ENCODE data around the gene ASMT. TPM values are rescaled to one million over a fixed set of nuclear protein-coding genes. Genes with fewer than 3 reads are reported as not detected.
"Not testable (repeated sequence)": the region's sequence is repeated elsewhere in the genome, so short reads cannot be mapped to it uniquely, and the experiment has no call there.

ASMT gene
- total RNA-seq, 4 donors from 2014 or later, result not detected

DNA sequence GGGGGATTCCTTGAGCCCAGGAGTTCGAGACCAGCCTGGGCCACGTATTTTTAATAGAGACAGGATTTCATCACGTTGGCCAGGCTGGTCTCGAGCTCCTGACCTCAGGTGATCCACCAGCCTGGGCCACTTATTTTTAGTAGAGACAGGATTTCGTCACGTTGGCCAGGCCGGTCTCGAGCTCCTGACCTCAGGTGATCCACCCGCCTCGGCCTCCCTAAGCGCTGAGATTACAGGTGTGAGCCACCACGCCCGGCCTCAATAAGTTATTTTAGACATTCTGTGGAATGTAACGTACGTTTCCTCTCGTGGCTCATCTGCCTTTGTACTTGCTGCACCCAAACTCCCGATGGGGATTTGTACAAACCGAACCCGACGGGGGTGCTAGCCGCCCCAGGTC, 8.8 kb downstream of the ASMT start:
- Histone ChIP-seq H3K27ac (no peak overlapping the region), H3K36me3 (no peaks in the 10 kb centered on the region), H3K4me1 (no peaks in the 10 kb centered on the region), H3K27me3 (no peaks in the 10 kb centered on the region), H3K9me3 (no peaks in the 10 kb centered on the region), H3K4me3 (replicated peaks in 1 of 3) (no peak overlapping the region)
- no peak for TF ChIP-seq POLR2A (IDR thresholded peaks at IDR 0.05)
- TF ChIP-seq, protein P1, sequence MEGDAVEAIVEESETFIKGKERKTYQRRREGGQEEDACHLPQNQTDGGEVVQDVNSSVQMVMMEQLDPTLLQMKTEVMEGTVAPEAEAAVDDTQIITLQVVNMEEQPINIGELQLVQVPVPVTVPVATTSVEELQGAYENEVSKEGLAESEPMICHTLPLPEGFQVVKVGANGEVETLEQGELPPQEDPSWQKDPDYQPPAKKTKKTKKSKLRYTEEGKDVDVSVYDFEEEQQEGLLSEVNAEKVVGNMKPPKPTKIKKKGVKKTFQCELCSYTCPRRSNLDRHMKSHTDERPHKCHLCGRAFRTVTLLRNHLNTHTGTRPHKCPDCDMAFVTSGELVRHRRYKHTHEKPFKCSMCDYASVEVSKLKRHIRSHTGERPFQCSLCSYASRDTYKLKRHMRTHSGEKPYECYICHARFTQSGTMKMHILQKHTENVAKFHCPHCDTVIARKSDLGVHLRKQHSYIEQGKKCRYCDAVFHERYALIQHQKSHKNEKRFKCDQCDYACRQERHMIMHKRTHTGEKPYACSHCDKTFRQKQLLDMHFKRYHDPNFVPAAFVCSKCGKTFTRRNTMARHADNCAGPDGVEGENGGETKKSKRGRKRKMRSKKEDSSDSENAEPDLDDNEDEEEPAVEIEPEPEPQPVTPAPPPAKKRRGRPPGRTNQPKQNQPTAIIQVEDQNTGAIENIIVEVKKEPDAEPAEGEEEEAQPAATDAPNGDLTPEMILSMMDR (IDR thresholded peaks at IDR 0.05), result no peak
- intact Hi-C loops (cut with DNase I), result no loop called here
- no peak for DNase-seq
- 87 to 90% methylated on average over 17 to 21 of the region's 21 CpGs for WGBS, 2 donors

DNA sequence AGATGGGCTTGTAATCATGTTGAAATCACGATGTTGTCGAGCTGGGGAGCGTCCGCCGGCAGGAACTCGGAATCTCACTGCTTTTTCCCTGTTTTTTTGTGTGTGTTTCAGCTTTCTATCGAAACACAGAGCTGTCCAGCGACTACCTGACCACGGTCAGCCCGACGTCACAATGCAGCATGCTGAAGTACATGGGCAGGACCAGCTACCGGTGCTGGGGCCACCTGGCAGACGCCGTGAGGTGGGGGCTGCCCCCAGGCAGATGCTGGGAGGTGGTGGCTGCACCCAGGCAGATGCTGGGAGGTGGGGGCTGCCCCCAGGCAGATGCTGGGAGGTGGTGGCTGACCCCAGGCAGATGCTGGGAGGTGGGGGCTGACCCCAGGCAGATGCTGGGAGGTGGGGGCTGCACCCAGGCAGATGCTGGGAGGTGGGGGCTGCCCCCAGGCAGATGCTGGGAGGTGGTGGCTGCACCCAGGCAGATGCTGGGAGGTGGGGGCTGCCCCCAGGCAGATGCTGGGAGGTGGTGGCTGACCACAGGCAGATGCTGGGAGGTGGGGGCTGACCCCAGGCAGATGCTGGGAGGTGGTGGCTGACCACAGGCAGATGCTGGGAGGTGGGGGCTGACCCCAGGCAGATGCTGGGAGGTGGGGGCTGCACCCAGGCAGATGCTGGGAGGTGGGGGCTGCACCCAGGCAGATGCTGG, 9.4 kb downstream of the ASMT start:
- H3K9me3 ChIP-seq; H3K36me3 ChIP-seq; intact Hi-C loops (cut with DNase I); H3K27ac ChIP-seq; H3K4me3 ChIP-seq (replicated peaks in 1 of 3); H3K4me1 ChIP-seq; DNase-seq; H3K27me3 ChIP-seq: not testable (repeated sequence)
- 85 to 88% methylated on average over 14 of the region's 14 CpGs for WGBS, 2 donors

DNA sequence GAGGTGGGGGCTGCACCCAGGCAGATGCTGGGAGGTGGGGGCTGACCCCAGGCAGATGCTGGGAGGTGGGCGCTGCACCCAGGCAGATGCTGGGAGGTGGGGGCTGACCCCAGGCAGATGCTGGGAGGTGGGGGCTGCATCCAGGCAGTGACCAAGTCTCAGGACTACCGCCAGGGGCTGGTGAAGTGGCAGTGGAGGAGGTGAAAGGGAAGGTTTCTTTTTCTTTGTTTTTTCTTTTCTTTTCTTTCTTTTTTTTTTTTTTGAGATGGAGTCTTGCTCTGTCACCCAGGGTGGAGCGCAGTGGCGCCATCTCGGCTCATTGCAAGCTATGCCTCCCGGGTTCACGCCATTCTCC, 10.0 kb downstream of the ASMT start:
- H3K27ac ChIP-seq; H3K4me3 ChIP-seq (replicated peaks in 1 of 3); H3K4me1 ChIP-seq; intact Hi-C loops (cut with DNase I); DNase-seq; H3K9me3 ChIP-seq; H3K36me3 ChIP-seq; H3K27me3 ChIP-seq: not testable (repeated sequence)
- 91 to 99% methylated on average over 6 to 7 of the region's 7 CpGs for WGBS, 2 donors

DNA sequence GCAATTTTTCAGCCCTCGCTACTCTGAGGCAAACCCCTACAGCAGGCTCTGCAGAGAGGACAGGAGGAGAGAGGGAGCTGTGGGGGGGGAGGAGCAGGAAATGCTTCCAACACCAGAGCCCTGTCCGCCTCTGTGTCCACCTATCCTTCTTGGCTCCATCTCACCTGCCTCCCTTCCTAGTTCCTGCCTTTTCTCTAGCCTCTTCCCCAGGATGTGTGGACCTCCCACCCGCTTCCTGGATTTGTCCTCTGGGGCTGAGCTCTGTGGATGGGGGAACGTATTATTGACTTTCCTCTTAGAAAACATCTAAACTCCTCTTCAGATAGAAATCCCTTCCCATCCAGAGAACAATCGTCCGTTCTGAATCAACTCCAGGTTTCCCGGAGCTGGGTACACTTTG, 14.4 kb downstream of the ASMT start:
- no peak overlapping the region for H3K27ac ChIP-seq
- H3K9me3 ChIP-seq, result no peaks in the 10 kb centered on the region
- WGBS, 2 donors, result 83 to 87% methylated on average over 7 of the region's 7 CpGs
- H3K4me3 ChIP-seq (replicated peaks in 1 of 3), result no peak overlapping the region
- DNase-seq, result no peak
- no peaks in the 10 kb centered on the region for H3K27me3 ChIP-seq
- no peak for TF ChIP-seq POLR2A (IDR thresholded peaks at IDR 0.05)
- TF ChIP-seq, protein P1 (IDR thresholded peaks at IDR 0.05), result no peak
- H3K36me3 ChIP-seq, result no peaks in the 10 kb centered on the region
- H3K4me1 ChIP-seq, result no peaks in the 10 kb centered on the region
- intact Hi-C loops (cut with DNase I), result no loop called here

DNA sequence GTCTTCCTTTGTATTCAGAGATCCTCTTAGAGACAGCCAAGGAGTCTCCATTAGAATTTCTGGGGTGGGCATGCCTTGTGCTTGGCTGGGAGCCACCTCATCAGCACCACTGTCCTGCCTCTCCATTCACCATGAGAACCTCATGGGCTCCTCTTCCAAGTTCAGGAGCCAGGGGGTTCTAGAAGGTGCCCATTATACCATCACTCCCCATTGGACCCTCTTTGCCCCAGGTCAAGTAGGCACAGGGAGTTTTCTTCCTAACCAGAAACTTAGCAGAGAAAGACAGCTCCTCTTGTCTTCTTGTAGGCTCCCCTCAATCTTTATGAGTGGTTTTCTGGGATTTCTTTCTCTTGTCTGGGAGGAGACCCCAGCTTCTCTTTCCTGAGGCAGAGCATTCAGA, 31.1 kb downstream of the ASMT start:
- H3K36me3 ChIP-seq, result no peaks in the 10 kb centered on the region
- H3K27ac ChIP-seq, result no peak overlapping the region
- no peaks in the 10 kb centered on the region for H3K27me3 ChIP-seq
- no peak for DNase-seq
- TF ChIP-seq, protein P1 (IDR thresholded peaks at IDR 0.05), result no peak
- TF ChIP-seq POLR2A (IDR thresholded peaks at IDR 0.05), result no peak
- H3K4me1 ChIP-seq, result no peaks in the 10 kb centered on the region
- no peaks in the 10 kb centered on the region for H3K9me3 ChIP-seq
- intact Hi-C loops (cut with DNase I), result no loop called here
- no peak overlapping the region for H3K4me3 ChIP-seq (replicated peaks in 1 of 3)

DNA sequence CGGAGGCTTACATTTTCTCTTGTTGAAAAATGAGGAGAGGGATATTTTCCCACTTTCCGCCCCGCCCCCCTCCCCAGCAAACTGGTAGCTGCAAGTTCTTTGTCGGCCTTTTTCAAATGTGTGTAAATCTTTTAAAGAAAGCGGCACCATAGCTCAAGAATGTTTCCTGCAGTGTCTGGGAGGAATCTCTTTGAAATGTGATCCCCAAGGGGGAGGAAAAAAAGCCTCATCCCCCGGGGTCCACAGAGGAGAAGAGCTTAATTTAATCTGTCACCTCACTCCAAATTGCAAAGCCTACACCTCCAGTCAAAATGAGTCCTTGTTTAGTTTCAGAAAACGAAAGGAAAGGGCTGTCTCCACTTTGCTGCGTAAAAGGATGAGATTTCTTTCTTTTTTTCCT, 34.8 kb downstream of the ASMT start:
- H3K4me1 ChIP-seq, result no peaks in the 10 kb centered on the region
- H3K27ac ChIP-seq, result no peak overlapping the region
- no peaks in the 10 kb centered on the region for H3K27me3 ChIP-seq
- intact Hi-C loops (cut with DNase I), result loop anchor here (10.0 kb wide), 1 partner anchor 945 kb away; no protein-coding TSS in a partner anchor
- no peaks in the 10 kb centered on the region for H3K9me3 ChIP-seq
- H3K4me3 ChIP-seq (replicated peaks in 1 of 3), result no peak overlapping the region
- TF ChIP-seq, protein P1 (IDR thresholded peaks at IDR 0.05), result no peak
- TF ChIP-seq POLR2A (IDR thresholded peaks at IDR 0.05), result no peak
- no peaks in the 10 kb centered on the region for H3K36me3 ChIP-seq
- 20 to 21% methylated on average over 8 of the region's 8 CpGs for WGBS, 2 donors
- DNase-seq, result no peak

All from thyroid gland (tissue), 4 donors.